GM12878 (cell line): ENCODE results near the gene PI4KA. TPM values are rescaled to one million over a fixed set of nuclear protein-coding genes. Genes with fewer than 3 reads are reported as not detected.

ENCODE experiments used
- ATAC-seq: fragments of 200-7000 bp; cut with Tn5 transposase; 3 replicates; pipeline ENCODE4 v1.9.1; 2020; ENCODE audit warnings: mild to moderate bottlenecking, moderate library complexity
- BruUV-seq: library from RNA; stranded (reverse); fragments of 400-500 nt; replicated peaks from 2 replicates; lab custom pipeline; 2021; lab: Mats Ljungman, UMichigan
- CTCF ChIA-PET: fragments of 300-600 bp; sonication (Branson Sonifier 250); formaldehyde crosslinking; extraction: SDS; loops from one replicate; lab custom pipeline; 2021; ENCODE audit warnings: inconsistent platforms; lab: Yijun Ruan, JAX
- POLR2A ChIA-PET: fragments of 350-600 bp; formaldehyde crosslinking; extraction: SDS; loops from one replicate; lab custom pipeline; 2021; ENCODE audit warnings: inconsistent platforms; lab: Charles Lee
- RAD21 ChIA-PET: fragments of 300-600 bp; sonication (Branson Sonifier 250); formaldehyde crosslinking; loops from one replicate; lab custom pipeline; 2023; ENCODE audit warnings: antibody characterized with exemption; ENCODE audit not compliant: unreplicated experiment; lab: Charles Lee
- SMC1A ChIA-PET: fragments of 300-600 bp; sonication (Branson Sonifier 250); formaldehyde crosslinking; loops from one replicate; lab custom pipeline; 2023; ENCODE audit not compliant: unreplicated experiment, uncharacterized antibody; lab: Charles Lee
- DNase-seq: peaks from one replicate; pipeline ENCODE4 v3.0.0-alpha.2; 2011; ENCODE audit warnings: low read depth, low spot score
- FAIRE-seq: peaks from 3 replicates; lab custom pipeline; 2011; peaks lifted over from hg19 to GRCh38; lab: Jason Lieb, UNC
- H2AFZ ChIP-seq: 2 replicates; pipeline ENCODE4 v1.6.0; 2011; ENCODE audit warnings: low read depth, low read length, control low read depth; ENCODE audit not compliant: control insufficient read depth
- H3K27ac ChIP-seq: 2 replicates; pipeline ENCODE4 v1.5.1; 2011; ENCODE audit warnings: control low read depth; ENCODE audit not compliant: control insufficient read depth, insufficient read depth
- H3K27me3 ChIP-seq, 2 experiments: replicated peaks in 1 of 2; 2 replicates each; pipeline versions ENCODE4 v1.6.0 to v1.6.1; 2011; ENCODE audit warnings: low read length in 1 of 2; ENCODE audit not compliant: control insufficient read depth in 2 of 2, insufficient read depth in 2 of 2
- H3K36me3 ChIP-seq, 2 experiments: 2 replicates each; pipeline ENCODE4 v1.5.1; 2011; ENCODE audit warnings: low read length in 1 of 2; ENCODE audit not compliant: control insufficient read depth in 2 of 2, insufficient read depth in 2 of 2
- H3K4me1 ChIP-seq: 2 replicates; pipeline ENCODE4 v1.6.1; 2011; ENCODE audit warnings: mild to moderate bottlenecking, low read length, moderate library complexity, mixed read lengths; ENCODE audit not compliant: control insufficient read depth, insufficient read depth
- H3K4me2 ChIP-seq: 2 replicates; pipeline ENCODE4 v1.6.0; 2011; ENCODE audit warnings: control low read depth; ENCODE audit not compliant: control insufficient read depth, insufficient read depth
- H3K4me3 ChIP-seq: fragments of 200-600 bp; sonication (generic); 2 replicates; pipeline ENCODE4 v1.5.1; 2016
- H3K79me2 ChIP-seq: 2 replicates; pipeline ENCODE4 v1.6.0; 2011; ENCODE audit warnings: low read length; ENCODE audit not compliant: control insufficient read depth, insufficient read depth
- H3K9ac ChIP-seq: 2 replicates; pipeline ENCODE4 v1.8.0; 2011; ENCODE audit warnings: low read length, control low read depth, mixed read lengths; ENCODE audit not compliant: control insufficient read depth, insufficient read depth
- H3K9me3 ChIP-seq: replicated peaks from 3 replicates; pipeline ENCODE4 v1.5.1; 2011; ENCODE audit warnings: mild to moderate bottlenecking, low read length; ENCODE audit not compliant: control insufficient read depth, insufficient read depth
- H4K20me1 ChIP-seq: 2 replicates; pipeline ENCODE4 v1.6.0; 2011; ENCODE audit not compliant: control insufficient read depth, insufficient read depth
- CBX5 ChIP-seq: sonication (generic); IDR thresholded peaks from 2 replicates; pipeline ENCODE4 v1.6.1; 2016; ENCODE audit warnings: low read depth, moderate library complexity, mild to moderate bottlenecking, inconsistent platforms
- CHD1 ChIP-seq: IDR thresholded peaks from 2 replicates; pipeline ENCODE4 v1.6.1; 2012; ENCODE audit warnings: low read depth, low read length, improper control_type of control experiment
- CHD2 ChIP-seq: IDR thresholded peaks from 2 replicates; pipeline ENCODE4 v1.6.1; 2011; ENCODE audit warnings: low read depth, low read length, improper control_type of control experiment, borderline replicate concordance
- EZH2 ChIP-seq: IDR thresholded peaks from 2 replicates; pipeline ENCODE4 v1.6.1; 2012; ENCODE audit warnings: low read depth, mild to moderate bottlenecking, control low read depth, inconsistent platforms, low read length, borderline replicate concordance; ENCODE audit not compliant: control insufficient read depth
- KDM1A ChIP-seq: fragments of 200-600 bp; sonication (generic); IDR thresholded peaks from 2 replicates; pipeline ENCODE4 v1.6.1; 2016; ENCODE audit warnings: borderline replicate concordance
- NRF1 ChIP-seq: conservative IDR thresholded peaks from 2 replicates; pipeline ENCODE4 v1.6.1; 2011; ENCODE audit warnings: mild to moderate bottlenecking, low read depth, low read length, improper control_type of control experiment
- POU2F2 ChIP-seq: IDR thresholded peaks from 3 replicates; pipeline ENCODE4 v1.6.1; 2011; ENCODE audit warnings: low read depth, mild to moderate bottlenecking, low read length, borderline replicate concordance
- SMC3 ChIP-seq: IDR thresholded peaks from 2 replicates; pipeline ENCODE4 v1.6.1; 2011; ENCODE audit warnings: low read length, improper control_type of control experiment, borderline replicate concordance
- SPI1 ChIP-seq: IDR thresholded peaks from 2 replicates; pipeline ENCODE4 v1.6.1; 2011; ENCODE audit warnings: low read depth, mild to moderate bottlenecking, low read length, moderate library complexity, borderline replicate concordance; ENCODE audit not compliant: insufficient read depth
- whole genome bisulfite sequencing: methylation state at CpG from one replicate; pipeline ENCODE4 v1.1.6; 2016; ENCODE audit warnings: low lambda C conversion rate; ENCODE audit not compliant: insufficient replicate concordance, insufficient coverage; ENCODE audit errors: missing lambda C conversion rate; 5-methylcytosine and 5-hydroxymethylcytosine counted together
- in situ Hi-C: fragments of 300-500 bp; cut with MboI; formaldehyde crosslinking; loops from 9 replicates; pipeline ENCODE4 v1.14.3; 2018; ENCODE audit warnings: mixed read lengths
- intact Hi-C: fragments of 100-400 bp; cut with micrococcal nuclease; formaldehyde crosslinking; loops from one replicate; pipeline ENCODE4 v1.14.2; 2022; ENCODE audit not compliant: unreplicated experiment
- polyA plus RNA-seq, 11 experiments: library from polyadenylated mRNA; depleted of rRNA in 4 of 11; unstranded in 6 of 11; stranded (reverse) in 5 of 11; fragments of >200 nt; fragmentation: Nextera tagmentation in 4 of 11; fragmentation: Illumina TruSeq in 1 of 11; extraction: Ambion mirVana in 4 of 11; extraction: Trizol in 1 of 11; gene quantifications; 1 replicate in 1 of 11; 2 replicates in 10 of 11; pipeline versions ENCODE4 v1.2.1 to v1.2.3, GENCODE V29; 2011 to 2016; ENCODE audit warnings: inconsistent platforms in 2 of 11, missing spikeins in 2 of 11, low read depth in 1 of 11
- total RNA-seq, 4 experiments: library from RNA; depleted of rRNA in 3 of 4; stranded (reverse); fragments of >200 nt in 3 of 4; fragmentation: Illumina TruSeq in 1 of 4; extraction: Trizol in 1 of 4; gene quantifications; 2 replicates each; pipeline versions ENCODE4 v1.2.1 to v1.2.3, GENCODE V29; 2013 to 2021
- TF ChIP-seq, protein P1 (sequence below): IDR thresholded peaks from 2 replicates; pipeline ENCODE4 v1.6.1; 2012; ENCODE audit warnings: mild to moderate bottlenecking, low read depth, low read length
- TF ChIP-seq, protein P2 (sequence below): IDR thresholded peaks from 2 replicates; pipeline ENCODE4 v1.6.1; 2012; ENCODE audit warnings: low read length, inconsistent platforms
- TF ChIP-seq, protein P3 (sequence below): fragments of 450-650 bp; formaldehyde crosslinking; IDR thresholded peaks from 2 replicates; pipeline ENCODE4 v1.5.0; 2022; ENCODE audit warnings: mild to moderate bottlenecking, missing genetic modification characterization
- TF ChIP-seq, protein P4 (sequence below): fragments of 450-650 bp; IDR thresholded peaks from 2 replicates; pipeline ENCODE4 v1.6.1; 2017; ENCODE audit warnings: low read depth, mild to moderate bottlenecking, moderate library complexity

PI4KA gene
- total and polyA plus RNA-seq, 10 of the 15 experiments (the other 5 are each of a cell fraction or from before 2014, with no cell fraction given): 4.2 to 78.4 (median 42.1) TPM

DNA sequence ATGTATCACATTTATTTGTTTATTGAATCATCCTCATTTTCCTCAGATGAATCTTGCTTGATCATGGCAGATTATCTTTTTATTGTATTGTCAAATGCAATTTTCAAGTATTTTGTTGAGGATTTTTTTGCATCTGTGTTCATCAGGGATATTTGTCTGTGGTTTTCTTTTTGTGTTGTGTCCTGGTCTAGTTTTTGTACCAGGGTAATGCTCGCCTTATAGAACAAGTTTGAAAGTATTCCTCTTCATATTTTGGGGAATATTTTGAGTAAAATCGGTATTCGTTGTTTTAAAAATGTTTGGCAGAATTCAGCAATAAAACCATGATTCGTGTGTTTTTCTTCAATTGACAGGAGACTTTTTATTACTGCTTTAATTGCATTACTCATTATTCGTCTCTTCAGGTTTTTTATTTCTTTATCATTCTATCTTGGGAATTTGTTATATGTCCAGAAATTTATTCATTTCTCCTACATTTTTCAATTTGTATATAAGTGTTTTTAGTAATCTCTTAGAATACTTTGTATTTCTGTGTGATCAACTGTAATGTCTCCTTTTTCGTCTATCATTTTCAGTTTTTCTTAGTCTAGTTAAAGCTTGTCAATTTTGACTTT lies 198.1 kb downstream of the PI4KA start:
- WGBS: 62% methylated on average over 6 of the region's 6 CpGs
- H3K4me2 ChIP-seq: no peak overlapping the region
- TF ChIP-seq KDM1A (no peak), EZH2 (no peak), SPI1 (no peak), NRF1 (no peak), CBX5 (no peak), SMC3 (no peak), CHD2 (no peak), POU2F2 (no peak), CHD1 (no peak)
- TF ChIP-seq, protein P1, sequence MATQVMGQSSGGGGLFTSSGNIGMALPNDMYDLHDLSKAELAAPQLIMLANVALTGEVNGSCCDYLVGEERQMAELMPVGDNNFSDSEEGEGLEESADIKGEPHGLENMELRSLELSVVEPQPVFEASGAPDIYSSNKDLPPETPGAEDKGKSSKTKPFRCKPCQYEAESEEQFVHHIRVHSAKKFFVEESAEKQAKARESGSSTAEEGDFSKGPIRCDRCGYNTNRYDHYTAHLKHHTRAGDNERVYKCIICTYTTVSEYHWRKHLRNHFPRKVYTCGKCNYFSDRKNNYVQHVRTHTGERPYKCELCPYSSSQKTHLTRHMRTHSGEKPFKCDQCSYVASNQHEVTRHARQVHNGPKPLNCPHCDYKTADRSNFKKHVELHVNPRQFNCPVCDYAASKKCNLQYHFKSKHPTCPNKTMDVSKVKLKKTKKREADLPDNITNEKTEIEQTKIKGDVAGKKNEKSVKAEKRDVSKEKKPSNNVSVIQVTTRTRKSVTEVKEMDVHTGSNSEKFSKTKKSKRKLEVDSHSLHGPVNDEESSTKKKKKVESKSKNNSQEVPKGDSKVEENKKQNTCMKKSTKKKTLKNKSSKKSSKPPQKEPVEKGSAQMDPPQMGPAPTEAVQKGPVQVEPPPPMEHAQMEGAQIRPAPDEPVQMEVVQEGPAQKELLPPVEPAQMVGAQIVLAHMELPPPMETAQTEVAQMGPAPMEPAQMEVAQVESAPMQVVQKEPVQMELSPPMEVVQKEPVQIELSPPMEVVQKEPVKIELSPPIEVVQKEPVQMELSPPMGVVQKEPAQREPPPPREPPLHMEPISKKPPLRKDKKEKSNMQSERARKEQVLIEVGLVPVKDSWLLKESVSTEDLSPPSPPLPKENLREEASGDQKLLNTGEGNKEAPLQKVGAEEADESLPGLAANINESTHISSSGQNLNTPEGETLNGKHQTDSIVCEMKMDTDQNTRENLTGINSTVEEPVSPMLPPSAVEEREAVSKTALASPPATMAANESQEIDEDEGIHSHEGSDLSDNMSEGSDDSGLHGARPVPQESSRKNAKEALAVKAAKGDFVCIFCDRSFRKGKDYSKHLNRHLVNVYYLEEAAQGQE: no peak
- TF ChIP-seq, protein P2, sequence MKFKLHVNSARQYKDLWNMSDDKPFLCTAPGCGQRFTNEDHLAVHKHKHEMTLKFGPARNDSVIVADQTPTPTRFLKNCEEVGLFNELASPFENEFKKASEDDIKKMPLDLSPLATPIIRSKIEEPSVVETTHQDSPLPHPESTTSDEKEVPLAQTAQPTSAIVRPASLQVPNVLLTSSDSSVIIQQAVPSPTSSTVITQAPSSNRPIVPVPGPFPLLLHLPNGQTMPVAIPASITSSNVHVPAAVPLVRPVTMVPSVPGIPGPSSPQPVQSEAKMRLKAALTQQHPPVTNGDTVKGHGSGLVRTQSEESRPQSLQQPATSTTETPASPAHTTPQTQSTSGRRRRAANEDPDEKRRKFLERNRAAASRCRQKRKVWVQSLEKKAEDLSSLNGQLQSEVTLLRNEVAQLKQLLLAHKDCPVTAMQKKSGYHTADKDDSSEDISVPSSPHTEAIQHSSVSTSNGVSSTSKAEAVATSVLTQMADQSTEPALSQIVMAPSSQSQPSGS: no peak
- TF ChIP-seq, protein P3, sequence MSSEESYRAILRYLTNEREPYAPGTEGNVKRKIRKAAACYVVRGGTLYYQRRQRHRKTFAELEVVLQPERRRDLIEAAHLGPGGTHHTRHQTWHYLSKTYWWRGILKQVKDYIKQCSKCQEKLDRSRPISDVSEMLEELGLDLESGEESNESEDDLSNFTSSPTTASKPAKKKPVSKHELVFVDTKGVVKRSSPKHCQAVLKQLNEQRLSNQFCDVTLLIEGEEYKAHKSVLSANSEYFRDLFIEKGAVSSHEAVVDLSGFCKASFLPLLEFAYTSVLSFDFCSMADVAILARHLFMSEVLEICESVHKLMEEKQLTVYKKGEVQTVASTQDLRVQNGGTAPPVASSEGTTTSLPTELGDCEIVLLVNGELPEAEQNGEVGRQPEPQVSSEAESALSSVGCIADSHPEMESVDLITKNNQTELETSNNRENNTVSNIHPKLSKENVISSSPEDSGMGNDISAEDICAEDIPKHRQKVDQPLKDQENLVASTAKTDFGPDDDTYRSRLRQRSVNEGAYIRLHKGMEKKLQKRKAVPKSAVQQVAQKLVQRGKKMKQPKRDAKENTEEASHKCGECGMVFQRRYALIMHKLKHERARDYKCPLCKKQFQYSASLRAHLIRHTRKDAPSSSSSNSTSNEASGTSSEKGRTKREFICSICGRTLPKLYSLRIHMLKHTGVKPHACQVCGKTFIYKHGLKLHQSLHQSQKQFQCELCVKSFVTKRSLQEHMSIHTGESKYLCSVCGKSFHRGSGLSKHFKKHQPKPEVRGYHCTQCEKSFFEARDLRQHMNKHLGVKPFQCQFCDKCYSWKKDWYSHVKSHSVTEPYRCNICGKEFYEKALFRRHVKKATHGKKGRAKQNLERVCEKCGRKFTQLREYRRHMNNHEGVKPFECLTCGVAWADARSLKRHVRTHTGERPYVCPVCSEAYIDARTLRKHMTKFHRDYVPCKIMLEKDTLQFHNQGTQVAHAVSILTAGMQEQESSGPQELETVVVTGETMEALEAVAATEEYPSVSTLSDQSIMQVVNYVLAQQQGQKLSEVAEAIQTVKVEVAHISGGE (CRISPR knock-in tag): no peak
- TF ChIP-seq, protein P4, sequence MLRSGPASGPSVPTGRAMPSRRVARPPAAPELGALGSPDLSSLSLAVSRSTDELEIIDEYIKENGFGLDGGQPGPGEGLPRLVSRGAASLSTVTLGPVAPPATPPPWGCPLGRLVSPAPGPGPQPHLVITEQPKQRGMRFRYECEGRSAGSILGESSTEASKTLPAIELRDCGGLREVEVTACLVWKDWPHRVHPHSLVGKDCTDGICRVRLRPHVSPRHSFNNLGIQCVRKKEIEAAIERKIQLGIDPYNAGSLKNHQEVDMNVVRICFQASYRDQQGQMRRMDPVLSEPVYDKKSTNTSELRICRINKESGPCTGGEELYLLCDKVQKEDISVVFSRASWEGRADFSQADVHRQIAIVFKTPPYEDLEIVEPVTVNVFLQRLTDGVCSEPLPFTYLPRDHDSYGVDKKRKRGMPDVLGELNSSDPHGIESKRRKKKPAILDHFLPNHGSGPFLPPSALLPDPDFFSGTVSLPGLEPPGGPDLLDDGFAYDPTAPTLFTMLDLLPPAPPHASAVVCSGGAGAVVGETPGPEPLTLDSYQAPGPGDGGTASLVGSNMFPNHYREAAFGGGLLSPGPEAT: no peak

More for the DNA sequence above, 198.1 kb downstream of the PI4KA start:
- ChIA-PET RAD21 (no interaction called here), POLR2A (interaction anchor here (0.6 kb wide), 1 partner anchor 95 kb away, joined by 3 read pairs; no protein-coding TSS in a partner anchor), CTCF (no interaction called here), SMC1A (interaction anchor here (1.1 kb wide), 1 partner anchor 12 kb away, joined by 3 read pairs; no protein-coding TSS in a partner anchor)
- Histone ChIP-seq H3K4me1 (no peaks in the 10 kb centered on the region), H3K9me3 (no peaks in the 10 kb centered on the region; the same call in 2 of the 3 replicates), H3K27ac (no peak overlapping the region), H4K20me1 (no peaks in the 10 kb centered on the region), H3K36me3 (no peaks in the 10 kb centered on the region), H3K4me3 (no peak overlapping the region), H3K27me3 (0 out of 4 replicates have a peak, but pooled peaks cover 0 to 2% of the 10 kb centered on the region in 2 experiments), H3K9ac (no peak overlapping the region), H3K79me2 (no peaks in the 10 kb centered on the region), H2AFZ (no peak overlapping the region)
- no TSS peak for BruUV-seq
- FAIRE-seq (no peak), DNase-seq (no peak), ATAC-seq (no peak)
- in situ Hi-C loops (no loop called here), intact Hi-C loops (no loop called here)
